ENCODE data around the gene MRPL9.

GRCh38 chr1:151713874-151714273 is 49.4 kb downstream of the MRPL9 start:
- no peak for TF ChIP-seq POLR2A (IDR thresholded peaks at IDR 0.05)
- TF ChIP-seq, protein P1, sequence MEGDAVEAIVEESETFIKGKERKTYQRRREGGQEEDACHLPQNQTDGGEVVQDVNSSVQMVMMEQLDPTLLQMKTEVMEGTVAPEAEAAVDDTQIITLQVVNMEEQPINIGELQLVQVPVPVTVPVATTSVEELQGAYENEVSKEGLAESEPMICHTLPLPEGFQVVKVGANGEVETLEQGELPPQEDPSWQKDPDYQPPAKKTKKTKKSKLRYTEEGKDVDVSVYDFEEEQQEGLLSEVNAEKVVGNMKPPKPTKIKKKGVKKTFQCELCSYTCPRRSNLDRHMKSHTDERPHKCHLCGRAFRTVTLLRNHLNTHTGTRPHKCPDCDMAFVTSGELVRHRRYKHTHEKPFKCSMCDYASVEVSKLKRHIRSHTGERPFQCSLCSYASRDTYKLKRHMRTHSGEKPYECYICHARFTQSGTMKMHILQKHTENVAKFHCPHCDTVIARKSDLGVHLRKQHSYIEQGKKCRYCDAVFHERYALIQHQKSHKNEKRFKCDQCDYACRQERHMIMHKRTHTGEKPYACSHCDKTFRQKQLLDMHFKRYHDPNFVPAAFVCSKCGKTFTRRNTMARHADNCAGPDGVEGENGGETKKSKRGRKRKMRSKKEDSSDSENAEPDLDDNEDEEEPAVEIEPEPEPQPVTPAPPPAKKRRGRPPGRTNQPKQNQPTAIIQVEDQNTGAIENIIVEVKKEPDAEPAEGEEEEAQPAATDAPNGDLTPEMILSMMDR (IDR thresholded peaks at IDR 0.05) = no peak
- no peak for TF ChIP-seq POLR2AphosphoS5 (IDR thresholded peaks at IDR 0.05; ENCODE audit: insufficient read depth in 1 of 2, low read depth in 1 of 2)

Measured in vagina (tissue), 2 donors.